GM12874 (cell line): ENCODE data around the gene LYZL6.

ENCODE experiments used
- TF ChIP-seq, protein P1 (sequence below): IDR thresholded peaks from 2 replicates; pipeline ENCODE4 v1.5.1; 2011; ENCODE audit warnings: low read depth, mild to moderate bottlenecking, control low read depth, low read length, moderate library complexity; ENCODE audit not compliant: insufficient read depth

The LYZL6 gene

DNA sequence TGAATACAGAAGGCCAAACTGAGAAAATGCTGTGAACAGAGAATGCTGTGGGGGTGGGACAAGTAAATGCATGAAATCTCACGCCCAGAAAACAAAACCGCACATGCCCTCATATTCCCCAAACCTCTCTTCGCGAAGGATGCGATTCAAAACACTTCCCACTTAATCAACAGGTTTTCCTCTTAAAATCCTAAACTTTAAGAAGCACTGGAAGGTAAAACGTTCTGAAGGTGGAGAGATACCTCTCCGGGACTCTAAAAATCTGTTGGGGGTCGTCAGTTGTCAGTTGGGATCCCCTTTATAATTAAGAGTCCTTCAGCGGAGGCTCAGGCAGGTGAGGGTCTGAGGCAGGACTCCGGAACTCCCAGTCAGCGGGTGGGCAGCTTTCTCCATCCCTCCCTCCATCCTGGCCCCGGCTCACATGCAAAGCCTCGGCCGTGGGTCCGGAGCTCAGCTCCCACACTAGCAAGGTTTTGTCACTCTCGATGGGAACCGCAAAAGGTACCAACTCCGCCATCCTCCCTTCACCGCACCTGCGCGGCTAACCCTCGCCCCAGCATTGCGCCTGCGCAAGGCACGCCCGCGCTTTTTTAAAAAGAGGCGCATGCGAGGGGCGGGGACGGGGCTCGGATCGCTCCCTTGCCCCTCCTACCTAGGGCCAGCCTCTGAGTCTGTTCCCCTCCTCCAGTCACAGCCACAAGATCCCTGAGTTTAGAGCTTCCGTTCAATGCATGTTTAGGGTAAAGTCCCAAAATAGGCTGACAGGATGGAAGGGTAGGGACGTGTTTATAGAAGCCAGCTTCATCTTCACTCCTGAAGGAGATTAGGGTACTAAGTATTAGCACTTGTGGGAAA, 13.1 kb downstream of the LYZL6 start, which contains the start of gene RDM1:
RDM1 (minus strand) TSS at position 563 of the 855 bp plus-strand sequence; CDS start at position 517, 46 bp downstream.
- TF ChIP-seq, protein P1, sequence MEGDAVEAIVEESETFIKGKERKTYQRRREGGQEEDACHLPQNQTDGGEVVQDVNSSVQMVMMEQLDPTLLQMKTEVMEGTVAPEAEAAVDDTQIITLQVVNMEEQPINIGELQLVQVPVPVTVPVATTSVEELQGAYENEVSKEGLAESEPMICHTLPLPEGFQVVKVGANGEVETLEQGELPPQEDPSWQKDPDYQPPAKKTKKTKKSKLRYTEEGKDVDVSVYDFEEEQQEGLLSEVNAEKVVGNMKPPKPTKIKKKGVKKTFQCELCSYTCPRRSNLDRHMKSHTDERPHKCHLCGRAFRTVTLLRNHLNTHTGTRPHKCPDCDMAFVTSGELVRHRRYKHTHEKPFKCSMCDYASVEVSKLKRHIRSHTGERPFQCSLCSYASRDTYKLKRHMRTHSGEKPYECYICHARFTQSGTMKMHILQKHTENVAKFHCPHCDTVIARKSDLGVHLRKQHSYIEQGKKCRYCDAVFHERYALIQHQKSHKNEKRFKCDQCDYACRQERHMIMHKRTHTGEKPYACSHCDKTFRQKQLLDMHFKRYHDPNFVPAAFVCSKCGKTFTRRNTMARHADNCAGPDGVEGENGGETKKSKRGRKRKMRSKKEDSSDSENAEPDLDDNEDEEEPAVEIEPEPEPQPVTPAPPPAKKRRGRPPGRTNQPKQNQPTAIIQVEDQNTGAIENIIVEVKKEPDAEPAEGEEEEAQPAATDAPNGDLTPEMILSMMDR: no peak

DNA sequence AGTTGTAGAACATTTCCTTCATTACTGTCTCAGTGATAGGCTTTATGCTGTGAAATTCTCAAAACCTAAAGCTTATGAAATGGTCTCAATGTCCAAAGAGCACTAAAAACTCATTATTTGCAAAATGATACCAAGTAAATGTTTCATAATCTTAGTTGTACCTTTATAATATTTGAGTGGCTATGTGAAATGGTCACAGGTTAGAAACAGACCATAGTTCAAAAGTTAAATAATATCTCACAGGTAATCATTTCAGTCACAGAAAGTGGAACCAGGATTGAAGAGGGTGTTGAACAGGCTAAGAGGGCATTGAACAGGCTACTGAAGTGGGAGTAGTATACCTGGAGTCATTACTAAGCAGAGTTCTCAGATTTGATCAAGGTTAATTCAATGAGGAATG, 15.8 kb downstream of the LYZL6 start:
- TF ChIP-seq, protein P1: no peak

DNA sequence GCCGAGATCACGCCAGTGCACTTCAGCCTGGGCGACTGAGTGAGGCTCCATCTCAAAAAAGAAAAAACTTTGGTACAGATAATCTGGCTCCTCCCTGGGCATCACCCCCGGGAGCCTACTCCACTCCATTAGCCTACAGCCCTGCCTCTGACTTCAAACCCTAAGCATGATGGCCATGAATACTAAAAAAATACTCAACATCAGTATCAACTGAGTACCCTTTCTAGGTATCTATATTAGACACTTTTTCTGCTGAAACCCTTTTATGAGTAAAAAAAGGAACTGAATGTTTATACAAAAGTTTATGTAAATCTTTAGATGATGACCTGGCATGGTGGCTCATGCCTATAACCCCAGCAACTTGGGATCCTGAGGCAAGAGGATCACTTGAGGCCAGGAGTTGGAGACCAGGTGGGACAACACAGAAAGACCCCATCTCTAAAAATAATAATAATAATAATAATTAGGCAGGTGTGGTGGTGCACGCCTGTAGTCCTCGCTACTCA, 19.9 kb downstream of the LYZL6 start:
- TF ChIP-seq, protein P1: no peak

DNA sequence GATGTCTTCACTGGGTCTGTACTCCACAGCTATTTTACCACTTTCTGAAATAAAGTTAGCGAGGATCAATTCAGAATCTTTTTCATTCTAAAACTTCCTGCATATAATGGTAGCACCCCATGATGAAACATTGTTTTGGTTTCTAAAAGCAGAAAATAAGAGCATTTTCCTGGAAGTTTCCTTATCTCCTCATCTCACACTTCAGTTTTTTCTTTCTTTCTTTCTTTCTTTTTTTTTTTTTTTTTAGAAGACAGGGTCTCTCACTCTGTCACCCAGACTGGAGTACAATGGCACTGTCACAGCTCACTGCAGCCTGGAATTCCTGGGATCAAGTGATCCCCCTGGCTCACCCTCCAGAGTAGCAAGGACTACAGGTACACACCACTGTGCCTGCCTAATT, 23.3 kb downstream of the LYZL6 start:
- TF ChIP-seq, protein P1: no peak

DNA sequence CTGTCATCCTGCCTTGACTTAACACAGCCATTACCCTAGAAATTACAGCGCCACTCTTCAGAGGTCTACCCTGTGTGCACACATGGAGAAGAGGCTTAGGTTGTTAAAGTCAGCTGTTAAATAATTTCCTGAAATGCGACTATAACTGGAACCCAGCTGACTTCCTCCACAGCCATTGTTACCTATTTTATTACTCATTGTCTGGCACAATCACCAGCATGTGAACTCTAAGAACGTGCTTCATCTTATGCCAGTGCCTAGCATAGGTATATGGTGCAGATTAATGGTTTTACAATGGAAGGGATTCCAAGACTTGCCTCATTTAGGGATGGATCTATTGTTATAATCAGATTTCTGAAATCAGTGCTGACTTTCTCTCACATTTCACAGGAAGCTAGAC, 24.8 kb downstream of the LYZL6 start:
- TF ChIP-seq, protein P1: no peak

DNA sequence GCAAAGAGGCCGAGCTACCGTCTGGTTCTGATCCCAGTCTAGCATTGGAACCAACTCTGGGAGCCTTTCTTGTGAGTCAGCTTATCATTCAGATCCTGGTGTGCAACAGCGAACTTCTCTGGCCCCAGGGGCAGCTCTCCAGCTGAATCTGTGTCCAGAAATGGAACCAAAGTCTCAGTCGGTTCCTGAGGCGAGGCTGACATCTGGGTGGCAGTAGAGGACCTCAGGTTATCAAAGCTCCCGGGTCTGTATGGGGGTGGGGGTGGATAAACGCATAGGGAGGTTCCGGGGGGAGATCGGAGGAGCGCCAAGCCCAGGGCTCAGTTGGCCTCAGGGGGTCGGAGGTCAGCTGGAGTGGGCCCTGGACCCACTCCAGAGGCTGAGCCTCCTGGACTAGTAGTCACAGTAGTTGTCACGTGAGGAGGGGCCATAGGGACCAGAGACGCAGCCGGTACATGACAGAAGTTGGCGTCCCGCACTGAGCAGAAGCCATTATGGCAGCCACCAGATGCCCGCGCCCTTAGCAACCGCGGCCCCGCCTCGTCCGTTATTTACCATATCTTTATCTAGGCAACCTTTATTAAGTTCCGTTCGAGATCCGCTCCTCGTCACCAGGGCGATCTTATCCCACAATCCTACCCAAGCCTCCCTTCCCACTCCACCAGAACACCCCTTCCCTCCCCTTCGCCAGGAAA, 25.8 kb downstream of the LYZL6 start:
- TF ChIP-seq, protein P1: no peak
